ENCODE data around the gene EVI5L. TPM values are rescaled to one million over a fixed set of nuclear protein-coding genes. Genes with fewer than 3 reads are reported as not detected.

Gene EVI5L
- total and polyA plus RNA-seq, 2 of the 13 experiments (the other 11 are each of a cell fraction or from before 2014, with no cell fraction given): 1.7 to 2.4 TPM

DNA sequence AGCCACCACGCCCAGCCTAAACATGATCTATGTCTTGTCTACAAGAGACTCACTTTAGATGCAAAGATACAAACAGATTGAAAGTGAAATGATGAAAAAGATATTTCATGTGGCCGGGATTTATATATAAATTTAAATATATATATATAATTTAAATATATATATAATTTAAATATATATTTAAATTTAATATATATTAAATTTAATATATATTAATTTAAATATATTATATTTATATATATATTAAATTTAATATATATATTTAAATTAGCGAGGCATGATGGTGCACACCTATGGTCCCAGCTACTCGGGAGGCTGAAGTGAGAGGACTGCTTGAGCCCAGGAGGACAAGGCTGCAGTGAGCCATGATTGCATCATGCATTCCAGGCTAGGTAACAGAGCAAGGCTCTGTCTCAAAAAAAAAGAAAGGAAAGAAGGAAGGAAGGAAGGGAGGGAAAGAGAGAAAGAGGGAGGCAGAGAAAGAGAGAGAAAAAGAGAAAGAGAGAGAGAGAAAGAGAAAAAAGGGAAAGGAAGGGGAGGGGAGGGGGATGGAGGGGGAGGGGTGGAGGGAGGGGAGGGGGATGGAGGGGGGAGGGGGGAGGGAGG is 7.0 kb upstream of the EVI5L start:
- intact Hi-C loops (cut with micrococcal nuclease; ENCODE audit: unreplicated experiment): no loop called here
- Histone ChIP-seq H3K4me1 (ENCODE audit: insufficient read depth, low read length) (no peaks in the 10 kb centered on the region), H3K4me3 (replicated peaks in 1 of 3; ENCODE audit: insufficient read depth in 1 of 3, low read depth in 2 of 3, low read length in 3 of 3) (no peak overlapping the region), H3K36me3 (replicated peaks in 1 of 2; ENCODE audit: control insufficient read depth in 1 of 2, insufficient read depth in 2 of 2, low read length in 2 of 2) (no peaks in the 10 kb centered on the region), H3K27ac (ENCODE audit: extremely low read length, insufficient read depth, low read length) (no peak overlapping the region), H3K4me2 (ENCODE audit: low read depth, low read length) (no peak overlapping the region), H3K27me3 (ENCODE audit: control insufficient read depth in 1 of 2, insufficient read depth in 2 of 2, low read length in 2 of 2) (peaks cover 1 to 14% of the 10 kb centered on the region in 2 experiments; a peak in 3 of 5 replicates), H3K9ac (ENCODE audit: insufficient read depth, low read depth, low read length) (no peak overlapping the region), H2AFZ (ENCODE audit: low read length) (no peak overlapping the region), H3K9me3 (ENCODE audit: low read length) (peaks cover 1% of the 10 kb centered on the region; the same call in 1 of the 2 replicates), H4K20me1 (ENCODE audit: insufficient read depth, low read length) (no peaks in the 10 kb centered on the region), H3K79me2 (ENCODE audit: insufficient read depth, low read length) (no peaks in the 10 kb centered on the region)
- no peak for ATAC-seq
- in situ Hi-C loops (cut with HindIII; ENCODE audit: extremely low pct_ligation_motif_present, low pct_unique_long_range_greater_than_20kb): no loop called here
- DNase-seq (ENCODE audit: low spot score): no peak
- ChIA-PET POLR2A (no interaction called here), CTCF (ENCODE audit: low intra/inter-chr PET ratio, low total read pairs) (no interaction called here)
- BruUV-seq (replicated peaks): no TSS peak
- 55% methylated on average over 4 of the region's 4 CpGs for WGBS (ENCODE audit: low lambda C conversion rate)
- FAIRE-seq: no peak
- TF ChIP-seq, protein P1, sequence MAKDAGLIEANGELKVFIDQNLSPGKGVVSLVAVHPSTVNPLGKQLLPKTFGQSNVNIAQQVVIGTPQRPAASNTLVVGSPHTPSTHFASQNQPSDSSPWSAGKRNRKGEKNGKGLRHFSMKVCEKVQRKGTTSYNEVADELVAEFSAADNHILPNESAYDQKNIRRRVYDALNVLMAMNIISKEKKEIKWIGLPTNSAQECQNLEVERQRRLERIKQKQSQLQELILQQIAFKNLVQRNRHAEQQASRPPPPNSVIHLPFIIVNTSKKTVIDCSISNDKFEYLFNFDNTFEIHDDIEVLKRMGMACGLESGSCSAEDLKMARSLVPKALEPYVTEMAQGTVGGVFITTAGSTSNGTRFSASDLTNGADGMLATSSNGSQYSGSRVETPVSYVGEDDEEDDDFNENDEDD (CRISPR knock-in tag; IDR thresholded peaks at IDR 0.05; ENCODE audit: borderline replicate concordance): no peak
- TF ChIP-seq PBX3 (CRISPR knock-in tag; IDR thresholded peaks at IDR 0.05; ENCODE audit: borderline replicate concordance) (no peak), ZNF251 (CRISPR knock-in tag; IDR thresholded peaks at IDR 0.05) (no peak), CEBPG (CRISPR knock-in tag; IDR thresholded peaks at IDR 0.05) (peak; percentile 42; the same call in 1 of the 2 replicates), CEBPB (IDR thresholded peaks at IDR 0.05; ENCODE audit: borderline replicate concordance, low read depth, low read length) (peak; percentile 34; the same call in 1 of the 2 replicates), ATF4 (CRISPR knock-in tag; IDR thresholded peaks at IDR 0.05) (peak in 1 of 2 experiments; percentile 70; a peak in 2 of 4 replicates), ZBTB7B (CRISPR knock-in tag; IDR thresholded peaks at IDR 0.05) (no peak), CBX2 (IDR thresholded peaks at IDR 0.05; ENCODE audit: low read depth, low read length) (no peak), CBX2 (CRISPR knock-in tag; IDR thresholded peaks at IDR 0.05; ENCODE audit: low read depth) (no peak), ETS1 (CRISPR knock-in tag; IDR thresholded peaks at IDR 0.05) (no peak), ZNF776 (CRISPR knock-in tag; IDR thresholded peaks at IDR 0.05) (no peak), THRA (CRISPR knock-in tag; IDR thresholded peaks at IDR 0.05; ENCODE audit: borderline replicate concordance) (no peak)
- TF ChIP-seq, protein P2, sequence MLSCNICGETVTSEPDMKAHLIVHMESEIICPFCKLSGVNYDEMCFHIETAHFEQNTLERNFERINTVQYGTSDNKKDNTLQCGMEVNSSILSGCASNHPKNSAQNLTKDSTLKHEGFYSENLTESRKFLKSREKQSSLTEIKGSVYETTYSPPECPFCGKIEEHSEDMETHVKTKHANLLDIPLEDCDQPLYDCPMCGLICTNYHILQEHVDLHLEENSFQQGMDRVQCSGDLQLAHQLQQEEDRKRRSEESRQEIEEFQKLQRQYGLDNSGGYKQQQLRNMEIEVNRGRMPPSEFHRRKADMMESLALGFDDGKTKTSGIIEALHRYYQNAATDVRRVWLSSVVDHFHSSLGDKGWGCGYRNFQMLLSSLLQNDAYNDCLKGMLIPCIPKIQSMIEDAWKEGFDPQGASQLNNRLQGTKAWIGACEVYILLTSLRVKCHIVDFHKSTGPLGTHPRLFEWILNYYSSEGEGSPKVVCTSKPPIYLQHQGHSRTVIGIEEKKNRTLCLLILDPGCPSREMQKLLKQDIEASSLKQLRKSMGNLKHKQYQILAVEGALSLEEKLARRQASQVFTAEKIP (CRISPR knock-in tag; IDR thresholded peaks at IDR 0.05; ENCODE audit: borderline replicate concordance): no peak
- TF ChIP-seq, protein P3, sequence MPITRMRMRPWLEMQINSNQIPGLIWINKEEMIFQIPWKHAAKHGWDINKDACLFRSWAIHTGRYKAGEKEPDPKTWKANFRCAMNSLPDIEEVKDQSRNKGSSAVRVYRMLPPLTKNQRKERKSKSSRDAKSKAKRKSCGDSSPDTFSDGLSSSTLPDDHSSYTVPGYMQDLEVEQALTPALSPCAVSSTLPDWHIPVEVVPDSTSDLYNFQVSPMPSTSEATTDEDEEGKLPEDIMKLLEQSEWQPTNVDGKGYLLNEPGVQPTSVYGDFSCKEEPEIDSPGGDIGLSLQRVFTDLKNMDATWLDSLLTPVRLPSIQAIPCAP (CRISPR knock-in tag; IDR thresholded peaks at IDR 0.05; ENCODE audit: low read depth): no peak
- TF ChIP-seq, protein P4, sequence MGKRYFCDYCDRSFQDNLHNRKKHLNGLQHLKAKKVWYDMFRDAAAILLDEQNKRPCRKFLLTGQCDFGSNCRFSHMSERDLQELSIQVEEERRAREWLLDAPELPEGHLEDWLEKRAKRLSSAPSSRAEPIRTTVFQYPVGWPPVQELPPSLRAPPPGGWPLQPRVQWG (CRISPR knock-in tag; IDR thresholded peaks at IDR 0.05; ENCODE audit: borderline replicate concordance, low read depth): no peak
